Stimulated activated CD4-positive, alpha-beta T cell treated with anti-CD3 and anti-CD28 coated beads, Interleukin-15, amount 100 ng/mL, for 48 hours (primary cell): ENCODE measurements around the gene CDA.

Source experiments
- DNase-seq, 2 donors: peaks; one replicate each; pipeline ENCODE4 v3.0.0-alpha.2; 2020; ENCODE audit warnings: low read depth in 2 of 2

The CDA gene

GRCh38 chr1:20588634-20589225, at the start of gene CDA:
CDA (plus strand) TSS chr1:20589097; CDS start chr1:20589130, 33 bp downstream.
- DNase-seq: no peak

GRCh38 chr1:20540281-20540680, 48.6 kb upstream of the CDA start:
- no peak for DNase-seq

- DNase-seq: no peak
Observed at GRCh38 chr1:20546637-20547036, 42.3 kb upstream of the CDA start.

DNA sequence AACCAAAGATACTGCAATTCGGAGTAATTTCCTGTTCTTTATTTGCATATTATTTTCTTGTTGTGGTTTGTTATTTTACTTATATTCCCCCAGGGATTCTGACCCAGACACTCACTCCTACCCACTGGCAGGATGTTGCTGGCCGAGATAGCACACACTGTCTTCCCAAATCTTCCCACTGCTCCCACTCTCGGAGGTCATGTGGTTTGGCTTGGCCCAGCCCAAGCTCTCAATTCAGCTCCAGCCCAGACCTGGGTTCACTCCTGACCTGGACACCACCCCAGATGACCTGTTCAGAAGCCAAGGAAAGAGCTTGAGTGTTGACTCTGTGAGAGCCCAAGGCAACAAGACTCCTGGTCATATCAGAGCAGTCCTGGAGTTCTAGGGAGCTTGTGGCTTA, 37.7 kb upstream of the CDA start:
- no peak for DNase-seq

DNA sequence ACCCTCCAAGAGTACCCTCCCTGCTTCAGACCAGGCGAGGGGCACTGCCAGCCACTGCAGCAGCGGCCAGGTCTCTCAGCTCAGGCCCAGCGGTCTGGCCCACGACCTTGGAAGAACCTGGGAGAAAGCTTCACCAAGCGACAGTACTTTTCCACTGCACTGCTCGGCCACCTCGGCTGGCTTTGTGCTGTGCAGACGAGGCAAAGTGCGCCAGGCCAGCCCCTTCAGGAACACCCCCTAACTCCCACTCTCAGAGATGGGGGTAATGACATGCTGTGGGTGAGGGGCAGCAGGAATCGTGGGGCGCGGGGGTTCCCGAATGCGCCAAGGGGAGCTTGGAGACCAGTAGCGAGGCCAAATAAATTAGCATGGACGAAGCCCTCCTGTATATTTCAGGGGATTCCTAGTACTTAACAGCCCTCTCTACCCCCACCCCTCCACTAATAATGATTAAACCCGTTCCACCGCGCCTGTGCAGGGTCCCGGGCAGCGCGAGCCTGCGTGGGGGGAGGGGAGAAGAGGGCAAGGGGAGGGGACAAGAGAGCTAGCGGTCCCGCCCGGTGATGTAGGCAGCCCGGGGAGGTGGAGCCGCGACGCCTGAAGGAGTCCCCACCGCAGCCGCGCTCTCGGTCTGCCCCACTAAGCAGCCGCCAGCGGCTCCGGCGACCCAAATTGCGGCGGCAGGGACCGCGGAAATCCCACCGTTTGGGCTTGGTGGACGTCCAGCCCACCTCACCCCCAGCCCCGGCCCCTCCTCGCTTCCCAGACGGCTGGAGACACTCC, 36.8 kb upstream of the CDA start, which contains the start of gene FAM43B:
TSS of gene FAM43B (plus strand) at position 629 of the 783 bp plus-strand sequence. CDS start 401 bp downstream, outside the sequence.
- DNase-seq: no peak

- no peak for DNase-seq
Observed at GRCh38 chr1:20552728-20553445, 36.0 kb upstream of the CDA start.

DNA sequence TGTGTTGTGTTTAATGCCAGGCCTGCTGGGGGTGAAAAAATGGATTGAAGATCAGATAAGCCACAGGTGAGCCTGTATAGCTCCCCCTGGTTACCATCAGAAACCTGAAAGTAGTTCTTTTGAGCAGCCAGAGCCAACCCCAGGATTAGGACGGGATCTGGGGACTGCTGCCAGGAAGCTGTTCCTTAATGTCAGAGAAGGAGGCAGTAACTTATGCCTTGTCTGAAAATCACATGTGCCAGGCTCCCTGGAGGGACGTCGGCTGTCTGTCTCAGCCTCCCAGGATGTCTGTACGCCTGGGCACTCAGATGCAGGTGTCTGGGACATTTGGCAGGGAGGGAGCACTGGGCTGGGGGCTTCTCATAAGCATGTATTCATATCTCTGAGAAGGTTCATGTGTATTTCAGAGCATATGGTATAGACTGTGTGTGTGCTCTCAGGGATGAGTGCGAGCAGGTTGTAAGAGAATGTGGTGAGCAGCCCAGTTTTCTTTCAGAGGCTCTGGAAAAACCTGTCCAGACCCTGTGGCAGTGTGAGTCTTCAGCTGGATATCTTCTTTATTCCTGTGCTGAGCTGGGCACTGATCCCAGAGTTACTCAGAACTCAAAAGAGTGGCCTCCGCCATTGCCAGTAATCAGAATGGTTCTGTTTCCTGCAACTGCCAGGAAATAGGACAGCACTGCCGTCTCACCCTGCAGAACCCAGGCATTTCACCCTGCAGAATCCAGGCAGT, 33.7 kb upstream of the CDA start:
- no peak for DNase-seq

DNA sequence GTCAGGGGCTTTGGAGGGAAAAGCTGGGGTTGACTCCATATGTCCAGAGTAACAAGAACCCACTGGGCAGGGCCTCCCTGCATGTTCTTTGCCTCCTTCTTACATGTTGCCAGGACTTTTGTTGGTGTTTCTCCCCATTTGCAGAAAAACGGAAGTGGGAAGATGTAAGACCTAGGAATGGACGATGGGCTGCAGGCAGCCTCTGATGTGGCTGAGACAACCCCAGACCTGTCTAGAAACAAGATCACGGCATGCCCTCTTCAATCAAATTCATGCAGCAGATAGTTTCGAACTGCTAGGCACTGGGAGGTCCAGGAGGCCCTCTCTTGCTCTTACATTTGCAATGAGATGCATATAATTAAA, 33.2 kb upstream of the CDA start:
- no peak for DNase-seq

DNA sequence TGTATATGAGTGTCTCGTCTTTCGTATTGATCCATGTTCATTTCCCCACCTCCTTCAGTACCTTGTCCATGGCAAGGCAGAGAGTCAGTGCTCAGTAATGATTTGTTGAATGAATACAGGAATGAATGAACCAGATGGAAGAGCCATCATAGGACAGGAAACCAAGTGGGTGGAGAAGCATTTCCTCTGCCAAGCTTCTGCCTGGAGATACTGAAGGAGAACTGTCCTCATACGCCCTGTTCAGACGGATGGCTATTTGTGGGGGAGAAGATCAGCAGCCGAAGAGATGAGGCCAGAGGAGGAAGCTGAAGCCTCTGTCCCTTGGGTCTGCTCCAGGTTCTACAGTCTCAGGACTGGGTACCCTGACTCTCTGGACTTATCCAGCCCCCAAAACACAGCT, 30.7 kb upstream of the CDA start:
- DNase-seq: no peak

DNA sequence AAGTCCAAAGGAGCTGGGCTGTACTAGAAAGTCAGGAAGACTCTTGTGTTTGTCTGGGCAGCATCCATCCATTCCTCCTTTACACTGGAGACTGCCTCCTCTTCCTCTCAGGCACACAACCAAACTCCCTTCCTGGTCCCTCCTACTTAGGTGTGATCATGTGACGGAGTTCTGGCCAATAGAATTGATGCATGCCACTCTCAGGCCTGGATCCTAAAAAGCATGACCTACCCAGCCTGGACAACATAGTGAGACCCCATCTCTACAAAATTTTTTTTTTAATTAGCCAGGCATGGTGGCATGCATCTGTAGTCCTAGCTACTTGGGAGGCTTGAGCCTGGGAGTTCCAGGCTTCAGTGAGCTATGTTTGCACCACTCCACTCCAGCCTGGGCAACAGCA, 27.9 kb upstream of the CDA start:
- no peak for DNase-seq

GRCh38 chr1:20565234-20565633, 23.7 kb upstream of the CDA start:
- no peak for DNase-seq

DNA sequence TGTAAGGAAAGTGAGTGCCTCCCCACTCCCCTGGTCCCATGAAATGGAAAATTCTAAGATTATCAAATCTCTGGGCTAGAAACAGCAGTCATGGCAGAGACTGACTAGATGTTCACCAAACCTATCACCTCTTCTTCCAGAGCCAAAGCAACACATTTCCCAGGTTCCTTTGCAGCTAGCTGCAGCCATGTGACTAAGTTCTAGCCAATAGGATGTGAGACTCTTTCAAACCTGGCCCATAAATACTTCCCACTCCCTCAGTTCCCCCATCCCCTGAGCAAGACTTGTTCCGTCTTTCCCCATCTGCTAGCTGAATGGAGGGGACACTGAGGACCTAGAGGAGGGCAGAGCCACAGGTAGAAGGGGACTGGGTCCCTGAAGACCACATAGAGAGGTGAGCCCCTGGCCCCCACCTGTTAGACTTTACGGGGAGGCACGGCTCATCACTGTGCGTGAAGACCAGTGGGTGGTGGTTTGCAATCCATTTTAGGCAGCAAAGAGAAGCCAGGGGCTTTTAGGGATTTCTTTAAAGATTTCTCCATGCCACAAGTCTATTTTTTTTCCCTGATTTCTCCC, 19.3 kb upstream of the CDA start:
- no peak for DNase-seq

DNA sequence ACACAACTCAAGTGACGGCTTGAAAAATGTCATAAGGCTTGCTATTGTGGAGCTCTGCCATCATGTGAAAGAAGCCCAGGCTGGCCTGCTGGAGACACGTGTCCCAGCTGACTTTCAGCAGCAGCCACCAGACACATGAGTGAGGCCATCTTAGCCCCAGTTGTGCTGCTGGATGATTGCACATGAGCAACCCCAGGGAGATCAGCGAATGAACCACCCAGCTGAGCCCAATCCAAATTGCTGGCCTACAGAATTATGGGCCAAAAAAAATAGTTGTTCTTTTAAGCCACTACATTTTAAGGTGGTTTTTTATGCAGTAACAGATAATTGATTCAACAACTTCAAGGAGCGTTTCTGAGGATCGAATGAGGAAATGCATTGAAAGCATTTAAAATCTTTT, 17.5 kb upstream of the CDA start:
- DNase-seq: no peak

- no peak for DNase-seq
Observed at GRCh38 chr1:20573987-20574386, 14.9 kb upstream of the CDA start.

DNA sequence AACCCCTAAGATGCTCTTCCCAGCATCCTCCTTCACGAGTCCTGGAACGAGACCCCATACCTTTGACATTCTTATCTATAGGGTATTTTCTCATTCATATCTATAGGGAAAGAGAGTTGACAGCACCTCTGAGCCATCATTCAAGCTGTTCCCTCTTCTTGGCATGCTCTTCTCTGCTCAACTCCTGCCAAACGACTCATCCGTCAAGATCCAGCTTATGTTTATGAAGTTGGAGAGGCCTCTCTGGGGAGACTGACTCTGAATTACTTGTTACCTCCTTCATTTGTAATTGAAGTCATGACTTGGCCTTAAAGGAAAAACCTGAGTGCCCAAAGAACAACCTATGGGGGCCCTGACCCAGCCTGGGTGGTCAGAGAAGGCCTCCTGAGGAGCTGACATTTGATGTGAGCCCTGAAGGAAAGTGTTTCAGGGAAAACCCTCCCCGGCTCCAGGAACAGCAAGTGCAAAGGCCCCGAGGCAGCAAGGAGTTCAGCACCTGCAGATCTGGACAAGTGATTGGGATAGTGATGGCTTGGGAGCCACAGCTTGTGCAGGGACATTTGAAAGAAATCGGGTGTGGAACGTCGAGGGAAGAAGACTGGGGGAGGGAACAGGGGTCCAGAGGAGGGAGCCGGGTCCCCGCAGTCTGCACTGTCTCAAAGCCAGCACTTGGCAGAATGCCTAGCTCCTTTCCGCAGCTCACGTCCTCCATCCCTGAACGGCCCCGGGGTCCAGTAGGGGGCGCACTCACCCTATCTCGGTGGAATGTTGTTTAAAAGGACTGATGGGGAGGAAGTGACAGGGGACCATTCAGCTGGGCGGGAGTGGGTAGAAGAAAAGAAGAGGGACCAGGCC, 14.0 kb upstream of the CDA start:
- peak; percentile 56 to 74 for DNase-seq

DNA sequence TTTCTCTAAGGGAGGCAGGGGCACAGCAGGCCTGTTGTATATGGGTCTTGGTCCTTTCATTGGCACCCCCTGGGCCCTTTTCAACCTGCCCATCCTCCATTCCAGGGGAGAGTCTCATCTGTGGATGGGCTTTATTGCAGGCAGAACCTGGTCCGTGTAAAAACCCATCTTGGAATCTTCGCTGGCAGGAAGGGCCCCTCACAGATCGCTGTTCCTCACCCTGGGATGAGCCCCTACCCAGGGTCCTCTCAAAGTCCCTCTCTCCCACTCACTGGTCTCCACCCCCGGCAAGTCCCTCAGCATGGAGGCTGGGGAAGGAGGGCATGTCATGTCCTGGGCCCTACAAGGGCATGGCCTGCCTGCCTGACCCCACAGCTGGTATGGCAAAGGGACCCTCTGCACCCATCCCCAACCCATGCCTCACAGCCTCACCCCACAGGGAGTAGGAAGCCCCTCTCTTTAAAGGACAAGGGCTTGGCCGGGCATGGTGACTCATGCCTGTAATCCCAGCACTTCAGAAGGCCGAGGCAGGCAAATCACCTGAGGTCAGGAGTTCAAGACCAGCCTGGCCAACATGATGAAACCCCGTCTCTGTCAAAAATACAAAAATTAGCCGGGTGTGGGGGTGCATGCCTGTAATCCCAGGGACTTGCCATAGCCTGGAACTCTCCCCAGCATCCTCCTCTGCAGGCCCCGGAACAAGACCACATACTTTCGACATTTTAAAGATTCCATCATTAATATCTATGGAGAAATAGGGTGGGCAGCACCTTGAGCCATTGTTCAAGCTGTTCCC, 13.2 kb upstream of the CDA start:
- no peak for DNase-seq

GRCh38 chr1:20578062-20578461, 10.8 kb upstream of the CDA start:
- no peak for DNase-seq

DNA sequence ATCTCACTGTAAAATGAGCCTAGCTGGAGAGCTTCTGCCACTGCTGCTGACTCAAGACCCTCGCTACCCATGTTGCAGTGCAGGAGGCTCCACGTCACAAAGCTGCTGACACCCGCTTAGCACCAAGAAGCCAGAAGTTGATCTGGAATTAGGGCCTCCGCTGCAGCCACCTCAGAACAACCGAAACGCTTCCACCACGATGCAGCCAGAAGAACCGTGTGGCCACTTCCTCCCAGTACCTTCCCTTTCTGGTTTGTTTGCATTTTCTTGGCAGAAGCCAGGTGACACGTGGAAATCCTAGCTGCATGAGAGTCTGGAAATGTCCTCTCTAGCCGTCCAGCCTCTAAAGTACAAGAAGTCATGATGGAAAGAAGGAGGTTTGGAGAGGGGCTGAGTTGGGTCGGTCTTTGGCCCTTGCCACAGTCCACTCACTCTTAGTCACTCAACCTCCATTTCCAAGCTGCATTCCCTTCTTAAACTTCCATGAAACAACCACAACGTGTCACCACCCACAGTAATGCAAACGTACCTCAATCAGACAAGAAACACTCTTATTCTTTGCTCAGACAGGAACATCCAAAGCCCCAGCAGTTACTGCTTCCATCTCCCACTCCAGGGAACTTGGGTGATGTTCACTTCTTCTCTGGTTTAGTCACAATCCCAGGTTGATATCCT, 10.0 kb upstream of the CDA start:
- DNase-seq: no peak

GRCh38 chr1:20584890-20585289, 4.0 kb upstream of the CDA start:
- no peak for DNase-seq
